ACHN (cell line): ENCODE measurements around the gene NEURL1B.

Experiments
- DNase-seq: peaks from one replicate; pipeline ENCODE4 v3.0.0-alpha.2; 2015
- in situ Hi-C: cut with HindIII; loops from 2 replicates; pipeline ENCODE4 v1.10.0; 2017; ENCODE audit warnings: low sequenced_read_pairs, low pct_ligation_motif_present, low pct_unique_long_range_greater_than_20kb

Gene NEURL1B

DNA sequence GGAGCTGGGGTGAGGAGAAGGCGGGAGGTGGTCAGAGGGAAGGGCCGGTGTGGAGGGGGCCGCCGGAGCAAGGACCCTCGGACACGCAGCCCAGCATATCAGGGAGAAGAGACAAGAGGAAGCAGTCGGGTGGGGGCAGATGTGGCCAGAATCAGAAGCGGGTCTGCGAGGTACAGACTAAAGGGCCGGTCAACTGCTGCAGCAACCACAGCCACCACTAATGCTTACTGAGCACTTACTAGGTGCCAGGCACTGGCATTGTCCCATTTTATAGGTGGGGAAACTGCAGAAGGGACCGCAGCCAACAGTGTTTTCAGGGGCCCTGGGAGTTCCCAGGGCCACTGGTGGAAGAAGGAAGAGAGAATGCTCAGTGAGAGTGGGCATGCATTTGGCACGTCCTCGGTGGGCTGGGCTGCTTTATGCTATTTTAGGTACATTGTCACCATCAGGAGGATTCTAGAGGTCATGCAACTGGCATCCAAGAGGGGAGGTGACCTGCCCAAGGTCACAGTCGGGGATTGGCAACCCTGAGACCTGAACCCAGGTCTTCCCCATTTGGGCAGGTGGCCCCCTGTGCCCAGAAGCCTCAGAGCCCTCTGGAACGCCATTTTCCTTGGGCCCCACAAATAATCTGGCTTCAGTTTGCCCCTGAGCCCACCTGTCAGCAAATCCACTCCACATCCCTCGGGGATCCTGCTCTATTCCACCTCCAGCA lies 76.6 kb downstream of the NEURL1B start:
- no peak for DNase-seq
- in situ Hi-C loops: no loop called here

DNA sequence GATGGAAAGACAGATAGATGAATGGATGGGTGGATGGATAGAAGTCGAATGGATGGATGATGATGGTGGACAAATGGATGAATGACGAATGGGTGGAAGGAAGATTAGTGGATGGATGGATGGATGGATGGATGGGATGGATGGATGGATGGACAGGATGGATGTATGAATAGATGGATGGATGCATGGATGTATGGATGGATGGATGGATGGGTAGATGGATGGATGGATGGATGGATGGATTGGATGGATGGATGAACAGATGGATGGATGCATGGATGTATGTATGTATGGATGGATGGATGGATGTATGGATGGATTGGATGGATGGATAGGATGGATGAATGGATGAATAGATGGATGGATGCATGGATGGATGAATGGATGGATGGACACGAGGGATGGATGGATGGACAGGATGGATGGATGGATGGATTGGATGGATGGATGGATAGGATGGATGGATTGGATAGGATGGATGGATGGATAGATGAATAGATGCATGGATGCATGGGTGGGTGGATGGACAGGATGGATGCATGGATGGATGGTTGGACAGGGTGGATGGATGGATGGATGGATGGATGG lies 77.6 kb downstream of the NEURL1B start:
- DNase-seq: no peak
- in situ Hi-C loops: no loop called here

DNA sequence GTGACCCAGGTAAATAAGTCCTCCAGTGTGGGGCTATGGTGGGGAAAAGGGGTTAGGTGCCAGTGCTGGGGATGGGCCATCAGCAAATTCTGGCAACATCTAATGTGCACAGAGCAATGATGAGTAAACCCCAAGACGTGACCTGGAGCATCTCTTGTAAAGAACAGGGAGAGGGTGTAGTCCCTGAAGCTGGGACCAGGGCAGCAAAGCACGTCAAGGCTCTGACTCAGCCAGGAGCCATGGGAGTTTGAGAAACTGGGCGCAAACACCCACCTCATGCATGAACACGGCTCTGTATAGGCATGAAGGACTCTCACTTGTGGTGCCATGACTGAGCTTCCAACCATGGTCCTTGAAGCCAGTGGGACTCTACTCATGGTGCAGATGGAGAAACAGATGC lies 78.1 kb downstream of the NEURL1B start:
- no peak for DNase-seq
- in situ Hi-C loops: no loop called here

DNA sequence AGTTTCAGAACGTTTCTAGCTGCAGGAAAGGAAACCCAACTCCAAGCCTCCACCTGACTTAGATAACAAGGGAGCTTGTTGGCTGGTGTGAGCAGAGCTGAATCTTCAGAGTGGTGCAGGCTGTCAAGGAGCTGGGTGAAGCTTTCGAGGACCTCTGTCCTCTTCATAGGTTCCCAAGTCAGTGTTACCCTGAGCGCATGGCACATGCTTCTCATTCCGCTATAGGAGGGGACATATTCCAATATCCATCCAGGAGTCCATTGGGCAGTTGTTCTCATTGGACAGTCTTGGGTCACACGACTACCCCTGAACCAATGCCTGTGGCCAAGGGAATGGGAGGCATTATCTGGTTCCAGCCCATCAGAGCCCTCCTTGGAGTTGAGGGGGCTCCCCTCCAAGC lies 79.6 kb downstream of the NEURL1B start:
- no peak for DNase-seq
- in situ Hi-C loops: no loop called here

DNA sequence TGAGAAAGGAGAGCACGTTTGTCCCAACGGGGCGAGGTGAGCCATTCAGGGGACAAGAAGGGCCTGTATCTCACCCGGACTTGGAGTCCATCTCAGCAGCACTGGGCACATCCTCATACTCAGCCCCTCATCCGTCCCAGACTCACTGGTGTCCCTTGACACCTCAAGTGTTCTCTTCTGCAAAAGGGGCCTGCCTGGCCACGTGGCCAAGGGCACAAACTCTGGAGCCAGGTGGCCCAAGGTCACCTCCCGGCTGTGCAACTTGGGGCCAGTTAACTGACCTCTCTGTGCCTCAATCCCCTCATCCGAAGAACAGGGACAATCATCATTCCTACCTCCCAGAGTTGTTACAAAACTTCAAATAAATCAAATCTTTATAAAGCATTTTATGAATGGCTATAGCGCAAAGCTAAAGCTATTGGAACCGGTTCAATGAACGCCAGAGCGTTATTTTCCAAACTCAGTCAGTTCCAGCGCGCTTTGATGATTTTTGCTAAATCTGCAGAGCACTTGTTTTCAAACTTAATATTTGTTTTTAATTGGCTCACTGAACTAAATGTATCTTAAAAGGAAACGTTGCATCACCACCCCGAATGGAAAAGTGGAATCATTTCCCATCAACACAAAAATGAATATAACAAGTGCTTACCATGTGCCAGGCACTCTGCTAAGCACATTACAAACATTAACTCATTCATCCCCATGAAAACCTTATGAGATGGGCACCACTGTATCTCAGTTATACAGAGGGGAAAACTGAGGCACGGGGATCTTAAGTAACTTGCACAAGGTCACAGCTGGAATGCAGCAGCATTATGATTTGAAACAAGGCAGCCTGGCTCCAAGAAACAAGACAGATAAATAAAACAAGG lies 80.6 kb downstream of the NEURL1B start:
- no peak for DNase-seq
- in situ Hi-C loops: no loop called here

DNA sequence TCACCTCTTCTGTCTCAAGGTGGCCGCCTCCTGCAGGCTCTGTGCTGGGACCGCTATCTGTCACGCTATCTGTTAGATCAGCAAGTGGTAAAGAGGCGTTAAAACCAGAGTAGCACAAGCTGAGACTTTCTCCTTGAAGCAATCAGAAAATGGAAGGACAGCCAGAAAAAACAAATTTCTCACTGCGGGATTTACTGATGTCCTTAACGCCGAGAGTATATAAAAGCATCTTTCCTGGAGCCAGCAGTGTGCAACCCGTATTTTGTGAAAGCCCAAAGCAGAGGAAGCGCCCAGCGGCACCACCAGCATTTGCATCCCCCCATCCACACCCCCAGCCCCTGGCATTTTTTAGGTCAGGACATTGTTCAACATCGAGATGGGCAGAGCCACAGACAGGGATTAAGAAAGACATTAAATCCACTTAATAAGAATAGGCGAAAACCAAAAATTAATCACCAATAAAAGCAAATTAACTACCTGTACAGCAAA lies 81.3 kb downstream of the NEURL1B start:
- no peak for DNase-seq
- in situ Hi-C loops: no loop called here

DNA sequence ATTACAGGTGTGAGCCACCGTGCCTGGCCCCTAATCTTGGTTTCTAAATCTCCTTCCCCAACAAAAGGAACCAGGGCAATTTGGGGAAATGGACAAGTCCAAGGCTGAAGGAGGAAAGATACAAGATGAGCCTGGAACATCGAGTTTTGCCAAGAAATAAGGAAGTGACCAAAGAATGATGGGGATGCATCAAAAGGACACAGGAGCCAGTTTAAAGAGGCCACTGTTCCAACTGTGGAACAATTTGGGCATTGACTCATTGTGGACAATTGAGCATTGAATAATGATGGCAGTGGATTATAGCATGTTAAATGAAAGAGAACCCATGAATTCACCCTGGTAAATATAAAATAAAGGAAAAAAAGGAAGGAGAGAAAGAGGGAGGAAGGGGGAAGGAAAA lies 82.4 kb downstream of the NEURL1B start:
- no peak for DNase-seq
- in situ Hi-C loops: no loop called here

DNA sequence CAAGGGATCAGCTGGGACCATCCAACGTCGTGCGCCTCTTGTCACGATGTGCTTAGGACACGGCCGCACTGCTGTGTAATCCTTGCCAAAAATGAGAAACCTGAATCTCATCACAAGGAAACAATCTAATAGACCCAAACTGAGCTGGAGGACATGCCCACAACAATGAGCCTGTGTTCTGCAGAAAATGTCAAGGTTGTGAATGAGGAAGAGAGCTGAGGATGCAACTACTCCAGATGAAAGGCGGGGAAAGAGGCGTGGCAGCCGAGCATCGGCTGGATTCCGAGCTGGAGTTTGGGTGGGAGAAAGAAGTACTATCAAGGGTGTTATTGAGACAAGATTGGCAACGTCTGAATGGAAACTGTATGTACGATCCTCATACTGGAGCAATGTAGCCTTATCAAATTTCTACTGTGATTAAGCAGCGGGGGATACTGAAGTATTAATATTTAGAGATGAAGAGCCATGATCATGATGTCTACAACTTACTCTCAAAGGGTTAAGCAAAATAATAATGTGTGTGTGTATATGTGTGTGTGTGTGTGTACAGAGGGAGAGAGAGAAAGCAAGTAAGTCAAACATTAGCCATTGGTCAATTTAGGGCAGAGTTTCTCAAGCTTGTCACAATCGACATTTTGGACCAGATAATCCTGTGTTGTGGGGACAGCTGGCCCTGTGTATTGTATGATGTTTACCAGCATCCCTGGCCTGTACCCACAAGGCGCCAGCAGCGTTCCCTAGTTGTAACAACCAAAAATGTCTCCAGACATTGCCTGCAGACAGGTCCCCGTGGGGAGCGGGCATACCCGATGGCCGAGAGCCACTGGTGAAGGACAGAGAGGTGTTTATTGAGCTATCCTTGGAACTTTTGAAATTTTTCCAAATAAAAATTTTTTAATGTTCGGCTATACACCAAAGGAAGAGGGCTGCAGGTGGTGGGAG lies 83.5 kb downstream of the NEURL1B start:
- DNase-seq: no peak
- in situ Hi-C loops: no loop called here

DNA sequence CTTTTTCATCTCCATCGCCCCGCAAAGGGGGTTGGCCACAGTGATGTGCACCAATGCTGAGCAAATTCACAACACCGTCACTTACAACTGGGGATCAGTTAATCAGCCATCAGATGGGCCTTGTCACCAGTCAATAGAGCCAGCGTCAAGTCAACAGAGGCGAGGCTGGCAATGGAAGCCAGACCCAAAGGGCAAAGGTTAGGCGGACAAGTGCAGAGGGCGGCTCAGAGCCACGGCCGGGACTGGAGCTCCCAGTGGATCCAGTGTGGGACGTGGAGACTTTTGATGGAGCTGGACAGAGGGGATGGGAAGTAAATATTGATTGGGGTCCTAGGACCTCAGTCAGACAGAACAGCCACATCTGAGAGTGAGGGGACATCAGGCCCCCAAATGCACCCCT lies 84.2 kb downstream of the NEURL1B start:
- DNase-seq: no peak
- in situ Hi-C loops: no loop called here

DNA sequence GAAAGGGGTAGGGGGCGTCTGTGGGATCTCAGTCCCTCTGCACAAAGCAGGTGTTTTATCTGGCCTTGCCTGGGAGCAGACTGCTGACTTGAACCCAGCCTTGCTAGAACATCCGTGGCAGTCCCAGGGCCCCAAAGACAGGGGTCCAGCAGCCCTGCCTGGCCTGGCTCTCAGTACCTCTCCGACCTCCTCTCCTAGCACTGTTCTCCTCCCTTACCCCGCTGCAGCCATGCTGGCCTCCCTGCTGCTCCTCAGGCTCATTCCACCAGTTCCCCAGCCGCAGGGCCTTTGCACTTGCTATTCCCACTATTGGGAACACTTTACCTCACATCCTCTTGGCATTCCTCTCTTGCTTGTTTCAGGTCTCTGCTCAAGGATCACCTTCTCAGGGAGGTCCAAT lies 84.7 kb downstream of the NEURL1B start:
- DNase-seq: no peak
- in situ Hi-C loops: no loop called here

DNA sequence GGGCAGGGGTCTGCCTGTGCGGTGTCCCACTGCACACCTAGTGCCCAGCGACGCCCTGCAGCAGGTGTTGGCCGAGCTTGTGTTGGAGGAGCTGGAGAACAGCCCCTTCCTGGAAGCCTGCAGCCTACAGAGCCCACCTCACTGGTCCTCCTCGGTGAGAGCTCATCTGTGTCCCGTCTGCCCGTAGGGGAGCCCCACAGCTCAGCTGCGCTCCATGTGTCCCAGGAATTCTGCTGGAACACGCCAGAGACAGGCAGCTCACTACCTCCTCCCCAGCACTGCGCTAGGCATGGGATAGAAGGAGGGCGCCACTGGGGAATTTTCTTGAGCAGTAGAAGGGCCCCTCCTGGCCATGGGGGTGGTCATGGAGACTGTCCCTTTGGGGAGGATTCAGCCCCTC lies 85.9 kb downstream of the NEURL1B start:
- no peak for DNase-seq
- in situ Hi-C loops: no loop called here

DNA sequence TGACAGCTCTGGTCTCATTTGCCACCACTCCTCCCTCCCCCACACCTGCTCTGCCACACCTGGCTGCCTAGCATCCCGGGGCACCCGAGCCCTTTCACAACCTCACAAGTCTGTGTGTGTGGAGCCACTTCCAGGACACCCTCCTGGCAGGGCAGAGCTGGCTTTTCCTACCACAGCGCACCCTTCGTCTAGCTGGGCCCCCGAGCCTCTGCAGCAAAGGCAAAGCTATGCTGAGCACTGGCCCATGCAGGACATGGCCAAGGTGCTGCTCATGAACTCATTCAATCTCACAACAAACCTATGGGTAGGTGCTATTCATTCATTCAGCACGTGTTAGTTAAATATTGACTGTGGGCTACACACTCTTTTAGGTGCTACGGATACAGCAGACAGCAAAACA lies 86.5 kb downstream of the NEURL1B start:
- in situ Hi-C loops: no loop called here
- DNase-seq: no peak

DNA sequence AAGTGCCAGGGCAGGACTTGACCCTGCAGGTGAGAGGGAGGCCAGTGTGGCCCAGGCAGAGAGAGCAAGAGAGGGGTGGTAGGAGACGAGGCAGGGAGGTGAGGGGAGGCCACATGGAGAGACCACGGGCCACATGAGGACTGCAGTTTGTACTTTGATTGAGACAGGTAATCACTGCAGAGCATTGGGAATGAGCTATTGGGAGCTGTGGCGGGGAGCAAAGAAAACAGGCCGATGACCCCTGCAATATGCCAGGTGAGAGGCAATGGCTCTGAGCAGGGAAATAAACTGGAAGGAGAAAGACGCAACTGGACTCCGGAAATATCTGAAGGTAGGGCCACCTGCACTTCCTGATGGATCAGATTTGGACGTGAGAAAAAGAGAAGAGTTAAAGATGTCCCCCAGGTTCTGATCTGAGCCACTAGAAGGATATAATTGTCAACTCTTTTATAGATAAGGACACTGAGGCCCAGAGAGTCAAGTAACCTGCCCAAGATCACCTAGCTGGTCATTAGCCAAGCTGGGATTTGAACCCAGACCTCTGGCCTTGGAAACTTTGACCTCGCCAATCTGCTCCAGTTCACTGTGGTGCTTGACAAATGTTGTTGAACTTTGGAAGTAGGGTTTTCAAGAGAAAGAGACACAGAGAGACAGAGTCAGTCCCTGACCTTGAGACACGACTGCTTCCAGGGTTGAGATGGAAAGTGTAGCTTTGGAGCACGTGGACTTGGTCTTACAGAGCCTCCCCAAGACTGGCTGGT lies 87.6 kb downstream of the NEURL1B start:
- in situ Hi-C loops: no loop called here

DNA sequence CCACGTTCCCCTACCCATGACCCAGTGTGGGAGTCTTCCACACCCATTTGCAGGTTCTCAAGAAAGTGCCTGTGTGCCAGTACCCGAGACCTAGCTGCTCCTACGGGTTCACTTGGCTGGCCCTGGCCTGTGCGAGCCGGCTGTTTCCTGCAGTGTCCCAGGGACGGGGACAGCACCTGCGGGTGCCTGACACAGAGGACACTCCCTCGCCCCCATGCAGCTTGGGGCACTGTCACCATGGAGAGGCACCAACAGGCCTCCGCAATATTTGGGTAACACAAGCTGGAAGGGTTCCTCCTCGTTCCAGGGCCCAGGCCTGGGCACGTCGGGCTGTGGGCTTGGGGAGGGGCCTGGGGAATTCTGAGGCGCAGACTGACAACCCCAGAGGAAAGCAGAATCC lies 88.5 kb downstream of the NEURL1B start:
- DNase-seq: no peak

More for the DNA sequence above, 87.6 kb downstream of the NEURL1B start:
- DNase-seq: no peak

DNA sequence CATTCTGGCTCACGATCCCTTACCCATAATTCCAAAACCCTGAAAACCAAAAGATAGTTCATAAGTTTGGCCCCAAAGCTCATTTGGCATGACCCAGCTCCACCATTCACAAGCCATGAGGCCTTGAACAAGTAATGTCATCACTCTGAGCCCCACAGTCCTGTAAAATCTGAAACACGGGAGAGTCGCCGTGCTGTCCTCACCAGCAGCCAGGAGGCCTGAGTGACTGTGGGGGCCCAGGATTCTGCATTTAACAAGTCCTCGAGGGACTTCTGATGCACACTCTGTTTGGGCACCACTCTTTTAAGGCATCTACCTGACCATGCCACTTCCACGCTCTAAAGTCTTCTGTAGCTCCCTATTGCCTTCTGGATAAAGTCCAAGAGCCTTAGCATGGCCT lies 89.2 kb downstream of the NEURL1B start:
- in situ Hi-C loops: no loop called here
- no peak for DNase-seq

More for the DNA sequence above, 88.5 kb downstream of the NEURL1B start:
- in situ Hi-C loops: no loop called here

DNA sequence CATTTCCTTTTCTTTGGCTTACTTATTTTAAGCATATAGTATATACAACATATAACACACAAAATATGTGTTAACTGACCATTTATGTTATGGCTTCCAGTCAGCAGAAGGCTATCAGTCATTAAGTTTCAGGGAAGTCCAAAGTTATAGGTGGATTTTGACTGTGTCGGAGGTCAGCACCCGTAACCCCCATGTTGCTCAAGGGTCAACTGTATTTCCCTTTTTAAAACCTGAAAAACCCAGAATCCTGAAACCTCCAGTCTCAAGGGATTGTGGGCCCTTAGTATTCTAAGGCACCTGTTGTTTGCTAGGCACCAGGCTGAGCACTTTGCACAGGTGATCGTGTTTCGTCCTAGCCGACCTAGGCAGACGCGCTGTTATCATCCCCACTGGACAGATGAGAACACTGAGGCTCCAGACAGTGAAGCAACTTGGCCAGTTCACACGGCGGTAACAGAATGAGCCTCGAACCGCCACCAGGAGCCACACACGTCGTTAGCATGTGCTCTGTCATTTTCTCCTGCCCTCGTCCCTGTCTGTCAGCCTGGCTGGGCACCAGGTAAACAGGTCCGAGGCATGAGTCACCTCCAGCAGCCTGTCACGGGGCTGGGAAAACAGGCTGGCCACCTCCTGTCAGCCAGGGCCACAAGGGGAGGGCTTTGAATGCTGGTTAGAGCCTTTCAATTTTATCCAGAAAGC lies 90.1 kb downstream of the NEURL1B start:
- DNase-seq: no peak
- in situ Hi-C loops: no loop called here

DNA sequence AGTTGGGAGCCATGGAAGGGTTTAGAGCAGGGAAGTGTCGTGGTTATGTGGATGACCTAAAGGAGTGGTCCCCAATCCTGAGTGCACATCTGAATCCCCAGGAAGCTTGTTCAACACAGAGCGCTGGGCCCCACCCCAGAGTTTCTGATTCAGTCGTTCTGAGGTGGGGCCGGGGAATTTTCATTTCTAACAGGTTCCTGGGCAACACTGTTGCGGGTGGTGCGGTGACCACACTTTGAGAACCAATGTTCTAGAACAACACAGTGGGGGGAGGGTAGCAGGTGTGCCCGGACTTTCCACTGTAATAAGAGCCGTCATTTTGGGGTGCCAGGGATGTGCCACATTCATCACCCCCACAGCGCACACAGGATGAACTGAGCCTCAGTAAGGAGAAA lies 90.6 kb downstream of the NEURL1B start:
- in situ Hi-C loops: no loop called here
- no peak for DNase-seq
